Measurements from ENCODE around the gene RARRES1.
"Not testable (repeated sequence)": the region's sequence is repeated elsewhere in the genome, so short reads cannot be mapped to it uniquely, and the experiment has no call there.

The RARRES1 gene

DNA sequence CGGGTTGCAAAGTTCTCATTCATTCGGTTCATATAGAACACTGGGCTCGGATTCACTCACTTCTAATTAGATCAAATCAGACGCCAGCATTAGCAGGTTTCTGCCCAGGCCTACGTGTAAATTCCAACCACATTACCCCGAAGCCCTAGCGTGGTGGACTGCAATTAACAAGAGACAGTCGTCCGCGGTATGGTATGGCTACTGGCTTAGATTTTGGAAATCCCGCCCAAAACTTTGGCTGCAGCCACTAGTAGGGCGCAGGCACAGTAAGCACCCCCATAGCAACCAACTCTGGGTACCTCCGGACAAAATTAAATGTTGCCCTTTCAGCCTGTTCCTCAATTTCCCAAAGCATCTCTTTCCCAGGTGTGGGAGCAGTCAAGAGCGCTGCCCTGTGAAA lies 771 bp downstream of the RARRES1 start:
- no peak for DNase-seq

DNA sequence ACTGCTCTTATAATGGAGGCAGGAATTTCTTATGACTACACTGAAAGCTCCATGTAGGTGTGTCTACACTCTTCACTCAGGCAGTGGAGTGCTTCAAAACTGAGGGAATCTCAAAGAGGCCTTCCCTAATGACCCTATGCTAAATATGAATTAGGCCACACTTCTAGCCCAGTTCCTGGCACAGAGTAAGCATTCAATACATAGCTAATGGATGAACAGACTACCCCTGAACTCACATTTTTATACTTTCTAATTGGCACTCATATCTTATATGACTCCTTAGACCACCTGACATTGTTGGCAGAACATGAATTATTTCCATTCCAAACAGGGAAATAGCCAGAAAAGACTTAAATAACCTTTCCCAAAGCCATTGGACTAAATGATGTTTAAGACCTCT lies 3.4 kb downstream of the RARRES1 start:
- no peak for DNase-seq

DNA sequence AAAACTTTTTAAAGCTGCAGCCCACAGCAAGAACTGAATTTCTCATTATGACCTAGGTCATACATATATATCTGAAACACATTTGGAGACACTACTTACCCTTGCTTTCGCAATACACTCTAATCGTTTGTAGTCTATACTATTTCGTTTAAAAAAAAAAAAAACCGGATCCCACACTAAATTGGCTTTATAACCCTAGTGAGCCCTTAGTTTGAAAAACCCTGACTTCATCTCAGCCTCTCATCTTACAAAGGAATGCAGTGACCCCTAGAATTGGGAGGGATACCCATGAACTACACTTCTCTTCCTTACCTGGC lies 4.2 kb downstream of the RARRES1 start:
- no peak for DNase-seq

DNA sequence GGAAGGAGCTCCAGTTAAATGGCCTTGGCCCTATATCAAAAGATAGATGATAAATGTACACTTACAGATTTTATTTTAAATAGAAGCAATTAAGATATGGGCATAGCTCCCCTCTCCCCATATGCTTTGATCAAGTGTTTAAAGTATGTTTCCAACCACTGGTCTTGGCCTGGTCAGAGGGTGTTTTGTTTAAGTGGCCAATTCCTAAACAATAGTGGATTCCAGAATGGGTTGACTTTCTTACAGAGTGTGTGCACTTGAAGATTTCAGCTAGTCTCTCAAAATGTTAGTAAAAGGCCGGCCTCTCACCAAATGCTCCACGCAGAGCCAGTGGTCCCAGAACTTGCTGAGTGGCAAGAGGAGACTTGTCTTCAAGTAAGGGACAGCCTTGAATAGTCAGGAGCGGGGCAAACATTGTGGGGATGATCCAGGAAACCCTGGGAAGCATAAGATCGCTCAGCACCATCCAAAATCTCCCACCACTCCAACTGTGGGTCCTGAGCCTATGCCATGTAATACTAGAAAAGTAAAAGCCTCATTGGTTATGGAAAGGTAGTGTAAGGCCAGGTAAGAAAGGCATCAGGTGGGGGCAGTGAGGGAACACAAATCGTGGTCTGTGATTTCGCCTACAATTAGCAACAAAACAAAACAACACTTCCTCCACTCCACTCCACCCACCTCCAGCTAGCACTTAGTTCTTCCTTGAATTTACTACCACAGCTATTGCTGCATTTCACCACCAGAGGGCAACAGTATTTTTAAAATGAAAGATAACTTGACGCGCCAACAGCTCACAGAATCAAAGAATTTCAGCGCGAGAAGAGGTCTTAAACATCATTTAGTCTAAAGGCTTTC lies 4.8 kb downstream of the RARRES1 start:
- DNase-seq, result peak; percentile 25

DNA sequence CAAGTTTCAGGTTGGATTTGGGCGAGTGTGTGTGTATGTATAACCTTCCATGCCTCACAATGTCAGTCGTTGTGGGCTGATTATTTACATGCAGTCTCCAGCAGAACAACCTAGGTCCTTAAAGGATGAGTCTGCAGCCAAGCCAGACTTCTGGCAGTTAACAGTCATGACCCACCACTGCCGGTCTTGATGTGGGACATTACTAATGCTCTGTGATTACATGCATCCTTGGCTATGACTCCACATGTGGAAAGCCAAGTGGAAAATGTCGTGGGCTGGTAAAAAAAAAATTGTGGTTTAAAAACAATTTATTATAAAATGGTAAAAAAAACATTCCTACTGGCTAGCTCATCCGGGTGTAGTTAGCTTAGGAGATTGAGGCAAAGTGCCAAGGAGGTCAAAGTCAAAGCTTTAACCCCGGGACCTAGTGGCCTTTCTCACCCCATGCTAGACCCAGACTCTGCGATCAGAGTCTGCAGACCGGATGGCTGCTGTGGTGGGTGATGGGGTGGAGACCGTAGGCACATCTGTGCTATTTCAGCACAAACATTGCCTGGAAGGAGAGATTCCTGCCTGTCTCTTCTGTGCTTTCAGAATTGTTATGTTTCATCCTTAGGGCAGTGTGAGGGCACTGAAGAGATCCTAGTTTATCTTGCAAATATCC lies 6.8 kb downstream of the RARRES1 start:
- no peak for DNase-seq

DNA sequence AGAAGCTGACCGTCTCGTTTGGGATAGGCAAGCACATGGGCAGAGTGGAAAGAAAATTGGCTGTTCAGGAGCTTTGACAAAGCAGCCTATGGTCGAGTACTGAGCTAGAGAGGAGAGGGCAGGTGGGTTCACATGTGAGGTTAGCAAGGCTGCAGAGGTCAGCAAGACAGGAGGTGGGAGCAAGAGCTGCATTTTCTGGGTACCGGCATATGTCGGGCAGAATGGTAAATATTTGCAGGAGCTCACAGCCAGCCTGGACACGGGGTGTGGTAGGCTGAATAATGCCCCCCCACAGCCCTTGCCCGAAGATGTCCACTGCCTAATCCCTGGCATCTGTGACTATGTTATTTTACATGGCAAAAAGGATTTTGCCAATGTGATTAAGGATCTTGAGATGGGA lies 8.3 kb downstream of the RARRES1 start:
- no peak for DNase-seq

DNA sequence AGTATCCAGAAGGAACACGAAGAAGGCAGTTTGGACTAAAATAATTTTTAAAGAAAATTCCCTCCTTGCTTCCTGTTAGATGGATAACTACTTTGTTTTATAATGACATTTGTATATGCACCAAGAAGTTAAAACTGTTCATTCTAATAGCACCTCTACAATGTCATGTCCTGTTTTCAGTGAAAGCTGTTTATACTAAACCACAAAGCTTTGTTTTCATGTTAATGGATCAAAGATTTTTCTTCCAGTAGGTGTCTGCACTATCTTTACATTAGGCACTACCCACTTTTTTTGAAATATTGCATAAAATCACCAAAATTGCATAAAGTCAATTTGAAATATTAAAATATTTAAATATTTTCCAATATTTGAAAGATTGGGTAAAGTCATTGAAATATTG lies 10.1 kb downstream of the RARRES1 start:
- no peak for DNase-seq

DNA sequence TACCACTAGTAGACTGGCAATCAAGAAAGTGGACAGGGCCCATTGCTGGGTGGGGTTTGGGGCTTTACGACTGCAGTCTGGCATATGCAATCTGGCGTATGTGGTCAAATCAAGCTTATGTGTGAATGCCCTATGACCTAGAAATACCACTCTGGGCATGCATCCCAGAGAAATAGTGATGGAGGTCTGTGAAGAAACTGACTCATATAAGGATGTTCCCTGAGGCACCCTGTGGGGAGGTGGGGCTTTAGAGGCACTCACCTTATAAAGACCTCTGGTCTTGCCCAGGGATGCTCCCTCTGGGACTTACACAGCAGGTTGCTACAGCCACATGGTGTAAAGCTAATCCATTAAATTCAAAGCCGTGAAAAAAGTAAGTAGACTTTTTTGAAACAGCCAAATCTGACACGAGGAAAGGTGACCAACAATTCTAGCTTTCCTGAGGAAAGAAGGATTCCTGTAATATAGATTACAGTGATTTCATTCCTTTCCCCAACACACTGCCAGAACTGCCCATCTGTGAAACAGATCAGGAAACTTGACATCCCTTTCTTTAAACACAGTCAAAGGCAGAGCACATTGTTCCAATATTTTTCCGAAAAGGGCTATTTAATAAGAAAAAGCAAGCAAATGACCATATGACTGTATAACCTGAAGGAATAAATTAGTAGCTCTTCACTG lies 13.6 kb downstream of the RARRES1 start:
- DNase-seq, result no peak

DNA sequence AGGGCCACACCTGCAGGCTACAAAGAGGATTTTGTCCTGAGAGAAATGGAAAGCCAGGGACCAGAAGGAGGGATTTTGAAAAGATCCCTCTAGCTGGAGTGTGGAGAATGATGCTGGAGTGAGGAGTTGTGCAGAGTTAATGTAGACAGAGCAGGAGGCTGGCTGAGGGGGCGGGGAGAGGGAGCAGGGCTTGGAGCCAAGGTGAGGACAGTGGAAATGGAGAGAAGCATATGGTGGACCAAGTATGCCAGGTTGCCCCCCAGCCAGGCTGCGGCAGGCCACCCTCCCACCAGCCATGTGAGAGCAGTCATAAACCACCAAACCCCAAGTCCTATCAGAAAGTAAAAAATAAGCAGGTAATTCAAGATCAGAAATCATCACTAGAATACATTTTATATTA lies 14.7 kb downstream of the RARRES1 start:
- no peak for DNase-seq

DNA sequence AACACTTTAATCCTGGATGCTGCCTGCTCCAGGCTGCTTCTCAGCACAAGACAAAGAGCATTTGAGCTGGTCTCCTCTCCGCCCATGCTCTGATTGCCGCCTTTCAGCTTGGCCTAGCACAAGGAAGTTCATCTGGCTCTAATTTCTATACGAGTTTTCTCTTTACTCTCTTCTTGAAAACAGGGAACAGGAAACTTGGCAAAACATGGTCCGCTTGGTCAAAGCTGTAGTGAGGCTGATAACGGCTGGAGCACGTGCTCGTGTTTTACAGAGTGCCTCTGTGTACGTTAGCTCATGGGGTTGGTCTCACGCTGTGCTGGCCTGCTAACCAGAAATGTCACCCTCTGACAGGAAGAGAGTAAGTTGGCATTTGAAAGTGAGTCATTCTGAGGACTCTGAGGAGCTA lies 19.2 kb downstream of the RARRES1 start:
- DNase-seq, result no peak

DNA sequence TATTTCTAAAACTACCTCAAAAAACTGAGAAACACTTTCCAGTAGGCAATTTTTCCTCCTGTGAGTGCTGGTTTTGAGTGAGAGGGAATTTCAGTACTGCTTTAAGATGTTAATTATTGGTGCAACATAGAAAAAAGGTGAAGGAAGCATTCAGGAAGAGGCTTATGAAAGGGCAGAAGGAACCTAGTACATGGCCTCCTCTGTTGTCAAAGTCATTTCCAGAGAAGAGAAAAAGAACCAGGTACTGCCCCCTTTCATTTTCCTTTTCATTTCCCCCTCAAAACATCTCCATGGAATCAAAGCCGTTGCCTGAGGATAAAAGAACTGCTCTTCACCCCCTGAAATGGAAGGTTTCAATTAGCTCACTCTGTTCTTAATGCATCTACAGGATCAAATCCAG lies 19.8 kb downstream of the RARRES1 start:
- DNase-seq, result no peak

DNA sequence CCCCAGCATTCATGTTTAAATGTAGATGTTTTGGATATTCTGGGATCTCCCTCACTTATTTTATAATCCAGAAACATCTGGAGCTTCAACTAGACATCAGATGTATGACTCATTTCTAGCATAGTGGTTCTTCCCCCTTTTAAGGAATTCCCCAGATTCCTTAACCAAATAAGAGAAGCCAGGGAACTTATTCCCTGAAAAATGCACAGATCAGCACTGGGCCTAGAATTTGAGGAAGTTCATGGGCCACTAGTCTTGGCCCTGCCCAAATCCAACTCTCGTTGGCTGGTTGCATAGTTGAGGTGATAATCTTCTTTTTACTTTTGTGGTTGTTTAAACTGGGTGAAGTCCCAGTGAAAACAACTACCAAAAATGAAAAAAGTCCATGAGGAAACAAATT lies 20.4 kb downstream of the RARRES1 start:
- no peak for DNase-seq

DNA sequence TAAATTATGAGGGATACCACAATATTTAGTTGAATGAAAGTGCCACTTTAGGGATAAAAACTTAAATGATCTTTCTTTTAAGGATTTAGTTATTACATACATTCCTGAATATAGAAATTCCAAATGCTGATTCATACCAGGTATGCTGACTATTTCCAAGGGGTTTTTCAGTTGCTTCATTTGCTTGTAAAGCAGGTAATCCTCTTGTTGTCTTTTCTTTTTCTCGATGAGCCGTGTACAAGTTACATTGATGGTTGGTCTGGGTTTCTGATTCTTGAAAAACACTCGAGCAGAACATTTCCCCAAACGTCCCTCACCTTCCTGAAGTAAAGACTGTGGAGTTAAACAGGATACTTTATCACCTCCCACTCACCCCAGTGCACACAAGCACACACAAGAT lies 21.7 kb downstream of the RARRES1 start:
- DNase-seq, result no peak

DNA sequence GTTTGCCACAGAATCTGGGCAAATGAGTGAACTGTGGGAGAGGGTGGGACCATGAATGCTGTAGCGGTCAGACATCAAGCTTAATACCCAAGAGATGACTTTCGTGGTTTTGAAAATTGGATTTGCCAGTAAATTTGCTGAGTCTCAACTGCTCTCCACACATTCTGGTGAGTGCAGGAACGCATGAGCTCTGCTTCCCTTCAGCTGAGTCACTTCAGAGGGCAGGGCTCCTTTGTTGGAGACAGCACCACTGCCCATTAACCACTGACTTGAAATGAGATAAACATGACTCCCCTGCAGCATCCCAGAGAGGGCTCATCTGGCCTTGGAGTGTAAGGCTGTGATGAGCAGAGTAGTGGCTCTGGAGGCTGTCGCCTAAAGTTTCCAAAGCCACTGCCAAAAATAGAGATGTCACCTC lies 22.6 kb downstream of the RARRES1 start:
- DNase-seq, result no peak

DNA sequence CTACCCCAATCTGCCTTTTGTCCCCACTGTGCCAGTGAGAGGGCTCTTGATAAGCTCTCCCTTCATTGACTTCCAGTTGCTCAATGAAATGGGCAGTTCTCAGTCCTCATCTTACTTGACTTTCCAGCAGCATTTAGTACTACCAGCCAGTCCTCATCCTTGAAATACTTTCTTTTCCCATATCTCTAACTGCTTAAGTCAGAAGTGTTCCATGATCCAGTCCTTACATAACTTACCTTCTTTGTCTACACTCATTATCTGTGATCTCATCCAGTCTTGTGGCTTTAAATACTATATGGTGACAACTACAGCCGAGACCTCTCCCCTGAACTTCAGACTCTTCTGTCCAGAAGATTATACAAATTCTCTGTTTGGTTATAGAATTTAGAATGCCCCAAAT lies 28.7 kb downstream of the RARRES1 start:
- no peak for DNase-seq

DNA sequence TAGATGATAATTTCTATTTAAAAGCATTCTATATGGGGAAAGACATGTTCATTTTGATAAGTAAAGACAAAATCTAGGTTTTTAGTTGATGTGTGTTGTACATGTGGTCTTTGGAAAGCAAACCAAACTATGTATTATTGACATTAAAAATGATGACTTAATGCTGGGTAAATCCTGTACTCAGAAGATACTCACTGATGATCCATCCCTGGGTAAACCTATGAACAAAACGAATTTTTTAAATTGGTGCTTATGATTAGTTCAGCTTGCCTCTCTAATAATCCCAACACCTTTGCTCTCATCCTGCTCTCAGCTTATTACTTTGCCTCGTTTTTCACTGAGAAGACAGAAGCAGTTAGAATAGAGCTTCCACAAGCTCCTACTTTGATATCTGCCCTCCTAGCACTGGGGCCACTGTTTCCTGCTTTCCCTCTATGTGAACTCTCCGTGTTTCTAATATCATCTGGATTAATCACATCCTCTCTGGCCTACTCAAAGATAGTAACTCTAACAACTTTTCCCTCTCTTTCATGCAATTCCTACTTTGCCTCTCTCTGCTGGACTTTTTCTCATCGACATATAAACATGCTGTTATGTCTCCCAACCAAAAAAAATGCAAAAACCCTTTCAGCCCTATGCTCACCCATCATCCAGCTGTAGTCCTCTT lies 29.3 kb downstream of the RARRES1 start:
- DNase-seq, result no peak

DNA sequence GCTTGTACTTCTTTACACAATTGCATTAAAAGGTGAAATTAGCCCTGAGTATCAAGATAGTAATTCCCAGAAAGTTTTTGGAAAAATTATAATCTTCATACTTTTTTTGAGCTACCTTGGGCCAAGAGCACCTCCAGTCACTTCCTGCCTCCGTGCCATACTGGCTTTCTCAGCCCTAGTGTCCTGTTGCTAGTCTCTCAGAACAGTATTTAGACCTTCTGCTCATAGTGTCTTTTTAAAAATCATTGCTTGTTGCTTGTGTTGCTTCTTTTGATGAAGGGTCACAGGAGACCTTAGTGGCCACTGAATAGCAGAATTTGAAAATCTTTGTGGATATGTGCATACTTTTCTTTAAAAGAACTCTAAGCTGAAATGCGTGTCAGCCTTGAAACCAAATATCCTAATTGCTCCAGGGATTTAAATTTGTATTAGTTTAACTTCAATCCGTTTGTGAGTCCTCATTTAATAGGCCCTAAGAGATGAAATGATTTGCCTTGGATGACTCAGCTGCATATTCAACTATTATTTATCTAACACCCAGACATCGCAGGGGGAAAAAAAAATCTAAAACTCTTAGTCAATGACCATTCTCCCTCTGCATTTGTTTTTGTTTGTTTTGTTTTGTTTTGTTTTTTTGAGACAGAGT lies 30.7 kb downstream of the RARRES1 start:
- DNase-seq, result no peak

DNA sequence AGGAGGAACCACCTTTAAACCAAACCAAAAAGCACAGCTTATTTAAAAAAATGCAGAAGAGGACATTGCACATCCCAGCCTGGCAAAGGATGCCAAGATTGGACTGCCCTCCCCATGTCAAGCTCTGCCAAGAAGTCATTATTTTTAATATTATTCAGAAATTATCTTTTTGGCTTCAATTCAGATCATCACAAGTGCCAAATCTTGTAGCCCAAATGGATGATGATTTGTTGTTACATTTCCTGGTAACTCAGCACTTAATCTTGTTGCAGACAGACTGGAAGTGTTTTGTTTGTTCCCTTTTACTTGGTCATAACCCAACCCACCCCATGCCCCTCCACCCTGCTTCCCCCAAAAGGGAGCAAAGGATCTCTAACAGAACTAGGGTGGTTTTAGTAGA lies 31.7 kb downstream of the RARRES1 start:
- DNase-seq, result no peak

DNA sequence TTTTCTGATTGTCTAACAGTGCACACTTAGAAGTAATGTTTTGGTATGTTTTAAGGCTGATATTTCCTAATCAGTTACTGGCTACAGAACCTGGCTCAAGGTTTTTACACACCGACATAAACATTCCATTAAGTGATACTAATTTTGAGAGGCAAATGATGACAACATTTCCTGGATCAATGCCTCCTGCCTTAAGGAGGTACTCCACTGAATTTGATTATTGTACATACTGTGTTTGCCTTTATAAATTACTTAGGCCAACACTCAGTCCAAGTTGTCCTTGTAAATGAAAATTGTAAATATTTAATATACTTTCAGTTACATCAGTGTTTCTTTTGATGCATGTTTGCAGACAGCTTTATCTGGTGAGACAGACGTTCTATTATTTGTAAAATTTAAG lies 35.6 kb downstream of the RARRES1 start:
- no peak for DNase-seq

DNA sequence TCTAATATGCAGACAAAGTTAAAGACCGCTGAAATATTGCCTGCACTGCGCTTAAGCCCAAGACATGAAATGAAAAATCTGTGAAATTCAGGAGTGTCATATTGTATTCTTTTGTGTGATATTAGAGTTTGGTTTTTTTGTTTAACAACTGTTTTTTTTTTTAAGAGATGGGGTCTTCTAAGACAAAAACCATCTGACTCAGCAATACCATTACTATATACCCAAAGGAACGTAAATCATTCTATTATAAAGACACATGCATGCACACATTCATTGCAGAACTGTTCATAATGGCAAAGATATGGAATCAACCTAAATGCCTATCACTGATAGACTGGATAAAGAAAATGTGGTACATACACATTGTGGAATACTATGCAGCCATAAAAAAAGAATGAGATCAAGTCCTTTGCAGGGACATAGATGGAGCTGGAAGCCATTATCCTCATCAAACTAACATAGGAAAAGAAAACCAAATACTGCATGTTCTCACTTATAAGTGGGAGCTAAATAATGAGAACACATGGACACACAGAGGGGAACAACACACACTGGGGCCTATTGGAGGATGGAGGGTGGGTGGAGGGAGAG lies 38.3 kb downstream of the RARRES1 start:
- DNase-seq, result not testable (repeated sequence)

DNA sequence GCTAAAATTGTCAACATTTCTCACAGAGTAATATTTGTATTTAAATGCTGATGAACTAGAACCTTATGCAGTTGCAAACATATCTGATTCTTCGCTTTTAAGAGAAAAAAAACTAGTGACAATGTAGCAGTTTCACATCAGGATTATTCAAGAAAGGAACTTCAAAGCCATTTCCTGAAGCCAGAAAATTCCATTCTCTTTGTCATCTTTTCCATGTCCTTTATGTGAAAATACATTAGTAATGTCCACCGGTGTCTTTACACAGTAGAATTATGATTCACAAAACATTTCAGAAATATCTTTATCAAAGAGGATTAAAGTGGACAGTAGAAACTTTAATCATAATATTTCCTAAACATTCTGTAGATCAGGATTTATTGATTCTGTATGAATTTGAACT lies 47.1 kb downstream of the RARRES1 start:
- no peak for DNase-seq

DNA sequence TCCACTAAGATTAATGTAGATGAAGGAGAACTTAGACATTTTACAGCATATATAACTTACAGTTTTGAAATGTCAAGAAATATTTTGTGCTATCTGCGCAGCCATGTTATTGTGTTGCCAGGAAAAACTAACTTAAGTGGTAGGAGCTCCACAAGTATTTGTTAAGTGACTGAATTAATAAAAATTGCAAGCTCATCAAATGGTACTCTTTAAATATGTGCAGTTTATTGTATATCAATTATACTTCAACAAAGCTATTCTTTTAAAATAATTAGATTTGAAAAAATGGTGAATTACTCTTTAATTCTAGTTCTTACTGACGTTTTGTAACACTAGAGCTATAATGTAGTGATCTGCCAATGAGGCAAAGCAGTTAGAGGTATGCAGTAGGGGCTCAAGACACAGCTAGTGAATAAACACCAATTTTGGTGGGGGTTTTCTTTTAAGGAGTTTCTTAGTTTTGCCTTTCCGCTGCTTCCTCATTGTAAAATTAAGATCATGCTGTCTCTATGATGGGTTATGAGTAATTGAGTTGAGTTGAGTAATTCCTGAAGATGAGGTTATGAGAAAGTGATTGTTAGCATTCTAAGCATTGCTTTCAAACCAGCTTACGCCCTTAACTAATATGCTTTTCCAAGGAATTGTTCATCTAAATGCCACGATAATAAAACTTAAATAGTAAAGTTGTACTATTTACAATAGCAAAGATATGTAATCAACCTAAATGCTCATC lies 48.9 kb downstream of the RARRES1 start:
- DNase-seq, result no peak
